SK-N-SH treated with all-trans-retinoic acid at 6 μM for 48 hours (cell line): ENCODE measurements around the gene EMID1.

Experiments used
- CREB5 ChIP-seq: fragments of 250-450 bp; sonication (Bioruptor Pico); IDR thresholded peaks from 2 replicates; pipeline ENCODE4 v1.5.1; 2020; ENCODE audit warnings: low read depth, mild to moderate bottlenecking, moderate library complexity
- RARB ChIP-seq: fragments of 250-450 bp; sonication (Bioruptor Pico); IDR thresholded peaks from 2 replicates; pipeline ENCODE4 v1.8.0; 2021; ENCODE audit warnings: mild to moderate bottlenecking, moderate library complexity
- SNAI2 ChIP-seq: fragments of 250-450 bp; sonication (Bioruptor Pico); IDR thresholded peaks from 2 replicates; pipeline ENCODE4 v1.5.0; 2020; ENCODE audit warnings: mild to moderate bottlenecking, moderate library complexity
- ZFP3 ChIP-seq: fragments of 250-450 bp; sonication (Bioruptor Pico); IDR thresholded peaks from 2 replicates; pipeline ENCODE4 v1.5.0; 2020; ENCODE audit warnings: mild to moderate bottlenecking, moderate library complexity
- ZFP30 ChIP-seq: fragments of 450-650 bp; formaldehyde crosslinking; IDR thresholded peaks from 2 replicates; pipeline ENCODE4 v1.5.0; 2022; ENCODE audit warnings: mild to moderate bottlenecking, moderate library complexity
- ZNF565 ChIP-seq: fragments of 450-650 bp; formaldehyde crosslinking; conservative IDR thresholded peaks from 2 replicates; pipeline ENCODE4 v1.5.0; 2020; ENCODE audit warnings: low read depth, mild to moderate bottlenecking, moderate library complexity

- TF ChIP-seq ZFP3 (CRISPR knock-in tag): no peak
- TF ChIP-seq SNAI2 (CRISPR knock-in tag): no peak
- no peak for TF ChIP-seq RARB
- no peak for TF ChIP-seq ZFP30 (CRISPR knock-in tag)
- TF ChIP-seq CREB5 (CRISPR knock-in tag): no peak
- no peak for TF ChIP-seq ZNF565 (CRISPR knock-in tag)
Observed at GRCh38 chr22:29269731-29270474, 64.2 kb downstream of the EMID1 start.
